GM12864 (cell line): ENCODE measurements around the gene CCR7.

Source experiments
- DNase-seq: peaks from one replicate; pipeline ENCODE4 v3.0.0-alpha.2; 2011; ENCODE audit warnings: low read depth
- H3K4me3 ChIP-seq: 2 replicates; pipeline ENCODE4 v1.5.1; 2011; ENCODE audit warnings: mild to moderate bottlenecking, low read depth, low read length, control low read depth
- TF ChIP-seq, protein P1 (sequence below): IDR thresholded peaks from 2 replicates; pipeline ENCODE4 v1.5.1; 2011; ENCODE audit warnings: low read depth, mild to moderate bottlenecking, moderate library complexity, low read length, control low read depth, inconsistent platforms; ENCODE audit errors: missing control alignments

Gene CCR7

GRCh38 chr17:40528692-40529417 is 36.4 kb downstream of the CCR7 start:
- H3K4me3 ChIP-seq, result no peak overlapping the region
- DNase-seq, result no peak

GRCh38 chr17:40526668-40527067 is 38.6 kb downstream of the CCR7 start:
- no peak for DNase-seq
- TF ChIP-seq, protein P1, sequence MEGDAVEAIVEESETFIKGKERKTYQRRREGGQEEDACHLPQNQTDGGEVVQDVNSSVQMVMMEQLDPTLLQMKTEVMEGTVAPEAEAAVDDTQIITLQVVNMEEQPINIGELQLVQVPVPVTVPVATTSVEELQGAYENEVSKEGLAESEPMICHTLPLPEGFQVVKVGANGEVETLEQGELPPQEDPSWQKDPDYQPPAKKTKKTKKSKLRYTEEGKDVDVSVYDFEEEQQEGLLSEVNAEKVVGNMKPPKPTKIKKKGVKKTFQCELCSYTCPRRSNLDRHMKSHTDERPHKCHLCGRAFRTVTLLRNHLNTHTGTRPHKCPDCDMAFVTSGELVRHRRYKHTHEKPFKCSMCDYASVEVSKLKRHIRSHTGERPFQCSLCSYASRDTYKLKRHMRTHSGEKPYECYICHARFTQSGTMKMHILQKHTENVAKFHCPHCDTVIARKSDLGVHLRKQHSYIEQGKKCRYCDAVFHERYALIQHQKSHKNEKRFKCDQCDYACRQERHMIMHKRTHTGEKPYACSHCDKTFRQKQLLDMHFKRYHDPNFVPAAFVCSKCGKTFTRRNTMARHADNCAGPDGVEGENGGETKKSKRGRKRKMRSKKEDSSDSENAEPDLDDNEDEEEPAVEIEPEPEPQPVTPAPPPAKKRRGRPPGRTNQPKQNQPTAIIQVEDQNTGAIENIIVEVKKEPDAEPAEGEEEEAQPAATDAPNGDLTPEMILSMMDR, result no peak
- H3K4me3 ChIP-seq, result no peak overlapping the region

More at GRCh38 chr17:40528692-40529417, 36.4 kb downstream of the CCR7 start:
- TF ChIP-seq, protein P1, result no peak

- TF ChIP-seq, protein P1, result no peak
- no peak overlapping the region for H3K4me3 ChIP-seq
- DNase-seq, result no peak
Measured at GRCh38 chr17:40525294-40525693, 40.0 kb downstream of the CCR7 start.

GRCh38 chr17:40524243-40524965 is 40.9 kb downstream of the CCR7 start:
- no peak overlapping the region for H3K4me3 ChIP-seq
- DNase-seq, result no peak
- TF ChIP-seq, protein P1, result no peak

- no peak overlapping the region for H3K4me3 ChIP-seq
- no peak for DNase-seq
- TF ChIP-seq, protein P1, result no peak
Measured at GRCh38 chr17:40522961-40523310, 42.3 kb downstream of the CCR7 start.

- no peak for DNase-seq
- TF ChIP-seq, protein P1, result no peak
Measured at GRCh38 chr17:40522250-40522960, 42.9 kb downstream of the CCR7 start.

More at GRCh38 chr17:40522250-40522960, 42.9 kb downstream of the CCR7 start:
- no peak overlapping the region for H3K4me3 ChIP-seq
